Activated CD4-positive, alpha-beta T cell treated with anti-CD3 and anti-CD28 coated beads, Interleukin-2, amount 10 ng/mL, durations not matched to agents 24 days and 14 days (primary cell): ENCODE results near the gene INO80C. TPM values are rescaled to one million over a fixed set of nuclear protein-coding genes. Genes with fewer than 3 reads are reported as not detected.
A peak's percentile ranks its signal among the peaks of the same experiment; 100 is the strongest.

Experiments used
- DNase-seq: peaks from one replicate; pipeline ENCODE4 v3.0.0; 2022
- H3K27ac Mint-ChIP-seq: one replicate; pipeline ENCODE4 v1.8.0; 2022; ENCODE audit warnings: mild to moderate bottlenecking, mixed read lengths
- H3K27me3 Mint-ChIP-seq: one replicate; pipeline ENCODE4 v1.8.0; 2022; ENCODE audit warnings: mixed read lengths
- H3K36me3 Mint-ChIP-seq: one replicate; pipeline ENCODE4 v1.8.0; 2022; ENCODE audit warnings: low read depth, mild to moderate bottlenecking, mixed read lengths
- H3K4me1 Mint-ChIP-seq: one replicate; pipeline ENCODE4 v1.8.0; 2021; ENCODE audit warnings: mixed read lengths
- H3K4me3 Mint-ChIP-seq: one replicate; pipeline ENCODE4 v1.8.0; 2022; ENCODE audit warnings: mild to moderate bottlenecking, moderate library complexity, mixed read lengths
- H3K9me3 Mint-ChIP-seq: one replicate; pipeline ENCODE4 v1.8.0; 2021; ENCODE audit warnings: mixed read lengths
- intact Hi-C: fragments of 100-400 bp; cut with micrococcal nuclease; formaldehyde crosslinking; loops from one replicate; pipeline ENCODE4 v1.15.1; 2023
- total RNA-seq: library from RNA; stranded (reverse); gene quantifications from 2 replicates; pipeline ENCODE4 v1.2.3, GENCODE V29; 2022

The INO80C gene
- total RNA-seq, 1 donor from 2014 or later, result 34.7 TPM

DNA sequence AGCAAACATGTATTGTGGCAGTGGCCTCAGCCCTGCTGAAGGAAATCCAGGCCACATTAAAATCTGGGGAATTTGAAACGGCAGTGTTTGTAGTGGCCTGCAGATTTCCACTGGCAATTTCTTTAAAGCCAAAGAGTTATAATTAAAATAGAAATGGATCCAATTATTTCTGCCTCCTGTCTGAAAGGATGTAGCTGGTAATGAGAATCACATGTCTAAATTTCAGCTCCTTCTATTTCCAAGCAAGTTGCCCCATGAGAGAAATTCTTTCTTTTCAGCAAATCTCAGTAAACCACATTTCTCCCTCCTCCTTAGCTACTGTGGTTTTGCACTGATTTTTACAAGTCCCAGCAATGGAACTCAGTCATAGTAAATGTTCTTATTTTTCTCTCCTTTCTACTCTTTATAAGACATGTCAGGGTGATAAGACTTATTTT is 65.2 kb downstream of the INO80C start:
- peaks cover 8% of the 10 kb centered on the region for H3K27me3 Mint-ChIP-seq

DNA sequence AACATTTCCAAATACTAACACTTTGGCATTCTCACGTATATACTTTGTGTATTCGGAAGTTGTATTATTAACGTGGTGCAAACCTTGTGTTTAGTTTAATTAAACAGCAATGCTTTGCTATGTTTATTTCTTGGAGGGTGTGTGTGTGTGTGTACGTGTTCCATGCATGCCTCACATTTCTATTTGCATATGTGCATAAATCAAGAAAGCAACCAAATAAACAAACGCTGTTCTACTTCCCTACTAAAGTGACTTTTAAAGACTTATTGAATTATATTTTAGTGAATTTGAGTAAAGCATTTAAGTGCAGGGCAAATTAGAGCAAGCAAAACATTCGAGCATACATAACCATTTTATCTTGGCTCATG is 66.4 kb downstream of the INO80C start:
- intact Hi-C loops, result no loop called here
- no peak overlapping the region for H3K27ac Mint-ChIP-seq
- H3K4me3 Mint-ChIP-seq, result no peak overlapping the region
- H3K4me1 Mint-ChIP-seq, result no peaks in the 10 kb centered on the region
- H3K36me3 Mint-ChIP-seq, result no peaks in the 10 kb centered on the region
- peaks cover 8% of the 10 kb centered on the region for H3K27me3 Mint-ChIP-seq
- DNase-seq, result no peak
- peaks cover 4% of the 10 kb centered on the region for H3K9me3 Mint-ChIP-seq

More for the DNA sequence above, 65.2 kb downstream of the INO80C start:
- DNase-seq, result no peak
- no peak overlapping the region for H3K27ac Mint-ChIP-seq
- intact Hi-C loops, result no loop called here
- H3K9me3 Mint-ChIP-seq, result peaks cover 4% of the 10 kb centered on the region
- H3K36me3 Mint-ChIP-seq, result no peaks in the 10 kb centered on the region
- no peaks in the 10 kb centered on the region for H3K4me1 Mint-ChIP-seq
- no peak overlapping the region for H3K4me3 Mint-ChIP-seq

DNA sequence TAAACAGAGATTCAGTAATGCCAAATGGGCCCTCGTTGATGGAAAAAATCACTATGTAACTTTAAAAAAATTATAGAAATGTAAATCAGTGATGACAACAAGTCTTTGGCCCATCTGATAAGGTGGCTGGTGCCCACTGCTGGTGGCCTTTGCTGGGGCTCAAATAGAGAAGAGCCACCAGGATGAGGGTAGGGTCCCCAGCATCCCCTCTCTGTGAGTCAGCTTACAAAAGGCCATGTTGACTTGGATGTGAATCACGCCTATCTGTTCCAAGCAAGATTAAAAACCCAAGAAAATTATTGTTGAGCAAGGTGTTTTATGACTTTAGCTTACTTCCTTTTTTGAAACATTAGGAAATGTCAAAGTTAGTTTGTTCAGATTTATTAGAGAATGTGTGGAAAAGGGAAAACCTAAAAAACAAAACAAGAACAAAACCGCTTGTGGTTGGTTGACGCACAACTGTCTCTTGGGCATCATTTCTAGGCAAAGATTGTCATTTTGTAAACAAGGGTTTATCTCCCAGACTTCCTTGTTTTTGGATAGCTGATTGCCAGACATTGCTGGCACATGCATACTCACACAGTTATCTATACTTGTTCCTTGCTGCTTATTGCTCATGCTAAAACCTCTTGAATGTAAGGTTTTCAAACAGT is 66.9 kb downstream of the INO80C start:
- intact Hi-C loops, result no loop called here
- peak; percentile 34 for DNase-seq
- Mint-ChIP-seq H3K9me3 (peaks cover 4% of the 10 kb centered on the region), H3K4me1 (no peaks in the 10 kb centered on the region), H3K27me3 (peaks cover 8% of the 10 kb centered on the region), H3K36me3 (no peaks in the 10 kb centered on the region), H3K27ac (no peak overlapping the region), H3K4me3 (no peak overlapping the region)

DNA sequence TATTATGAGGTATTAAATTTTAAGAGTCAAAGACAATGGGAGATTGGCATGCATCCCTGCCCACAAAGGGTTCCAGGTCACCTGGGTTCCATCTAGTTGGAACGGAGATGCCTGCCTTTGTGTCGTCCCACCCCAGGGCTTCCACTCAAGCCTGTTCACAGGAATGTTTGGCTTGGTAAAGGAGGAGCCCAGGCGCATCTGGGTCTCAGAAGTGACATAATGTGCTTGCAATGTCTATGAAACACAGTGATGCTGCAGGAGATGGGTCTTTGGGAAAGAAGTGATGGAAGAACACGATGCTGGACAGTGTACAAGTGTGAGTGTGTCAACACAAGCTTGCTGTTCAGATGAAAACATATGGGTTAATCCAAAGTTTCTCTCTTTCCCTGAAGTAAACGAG is 71.0 kb downstream of the INO80C start:
- Mint-ChIP-seq H3K27ac (no peak overlapping the region), H3K4me3 (no peak overlapping the region), H3K36me3 (no peaks in the 10 kb centered on the region), H3K4me1 (no peaks in the 10 kb centered on the region), H3K27me3 (no peaks in the 10 kb centered on the region), H3K9me3 (no peaks in the 10 kb centered on the region)
- intact Hi-C loops, result no loop called here
- DNase-seq, result no peak

DNA sequence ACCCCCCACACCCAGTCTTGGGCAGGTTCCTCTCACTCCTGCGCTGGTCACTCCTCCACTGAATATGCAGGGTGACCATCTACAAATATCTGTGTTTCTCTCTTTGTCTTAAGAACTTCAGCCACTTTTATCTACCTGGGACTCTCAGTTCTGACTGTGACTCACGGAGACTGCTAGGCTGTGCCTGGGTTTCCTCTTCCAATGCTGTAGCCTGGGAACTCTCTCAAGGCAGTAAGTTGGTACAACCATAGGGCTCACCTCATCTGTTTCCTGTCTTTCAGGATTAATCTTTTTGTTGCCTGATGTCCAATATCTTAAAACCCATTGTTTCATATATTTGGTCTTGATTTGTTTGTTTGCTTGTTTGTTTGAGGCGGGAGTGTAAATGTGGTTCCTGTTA is 73.4 kb downstream of the INO80C start:
- H3K9me3 Mint-ChIP-seq, result no peaks in the 10 kb centered on the region
- intact Hi-C loops, result no loop called here
- peak; percentile 25 for DNase-seq
- no peak overlapping the region for H3K27ac Mint-ChIP-seq
- H3K36me3 Mint-ChIP-seq, result no peaks in the 10 kb centered on the region
- no peak overlapping the region for H3K4me3 Mint-ChIP-seq
- H3K27me3 Mint-ChIP-seq, result no peaks in the 10 kb centered on the region
- no peaks in the 10 kb centered on the region for H3K4me1 Mint-ChIP-seq

DNA sequence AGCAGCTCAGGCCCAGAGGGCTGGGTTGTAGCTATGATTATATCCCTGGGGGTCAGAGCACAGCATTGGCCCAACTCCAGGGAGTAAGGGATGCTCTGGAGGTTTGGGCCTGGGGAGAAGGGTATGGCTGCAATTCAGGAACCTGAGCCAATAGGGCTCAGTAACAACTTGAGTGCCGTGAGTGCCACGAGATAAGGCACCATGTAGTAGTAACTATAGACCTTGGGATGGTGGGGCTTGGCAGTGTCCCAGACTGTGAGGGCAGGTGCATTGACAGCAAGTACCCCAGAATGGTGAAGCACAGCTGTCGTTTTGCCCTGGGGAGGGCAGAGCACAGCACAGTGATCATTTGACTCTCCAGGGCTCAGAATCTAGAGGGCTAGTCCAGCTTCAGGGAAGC is 75.5 kb downstream of the INO80C start:
- H3K36me3 Mint-ChIP-seq, result no peaks in the 10 kb centered on the region
- H3K4me3 Mint-ChIP-seq, result no peak overlapping the region
- no peak overlapping the region for H3K27ac Mint-ChIP-seq
- intact Hi-C loops, result no loop called here
- peaks cover 12% of the 10 kb centered on the region for H3K9me3 Mint-ChIP-seq
- no peaks in the 10 kb centered on the region for H3K4me1 Mint-ChIP-seq
- no peaks in the 10 kb centered on the region for H3K27me3 Mint-ChIP-seq
- DNase-seq, result no peak

DNA sequence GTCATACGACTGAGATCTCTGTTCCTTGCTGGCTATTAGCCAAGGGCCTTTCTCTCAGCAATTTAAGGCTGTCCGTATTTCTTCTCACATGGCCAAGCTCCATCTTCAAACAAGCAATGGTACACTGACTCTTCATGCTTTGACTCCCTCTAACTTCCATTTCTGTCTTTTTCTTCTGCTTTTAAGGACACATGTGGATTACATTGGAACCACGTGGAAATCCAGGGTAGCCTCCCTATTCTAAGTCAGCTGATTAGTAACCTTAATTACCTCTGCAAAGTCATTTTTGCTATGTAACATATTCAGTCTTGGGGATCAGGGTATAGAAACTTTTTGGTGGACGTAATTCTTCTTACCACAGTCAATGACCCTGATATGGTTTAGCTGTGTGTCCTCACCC is 79.2 kb downstream of the INO80C start:
- H3K27me3 Mint-ChIP-seq, result no peaks in the 10 kb centered on the region
- H3K27ac Mint-ChIP-seq, result no peak overlapping the region
- no peaks in the 10 kb centered on the region for H3K36me3 Mint-ChIP-seq
- intact Hi-C loops, result loop anchor here (5.0 kb wide), 1 partner anchor 64 kb away; no protein-coding TSS in a partner anchor
- H3K4me3 Mint-ChIP-seq, result no peak overlapping the region
- no peak for DNase-seq
- peaks cover 15% of the 10 kb centered on the region for H3K9me3 Mint-ChIP-seq
- H3K4me1 Mint-ChIP-seq, result peaks cover 13% of the 10 kb centered on the region

Other genes starting within 250 kb of the INO80C start
- gene ZSCAN30, start 207.7 kb downstream of the INO80C start, total RNA-seq, result 11.6 and 12.2 TPM in 2 replicates
- 53.9 and 57.8 TPM in 2 replicates for gene ZNF24, start 153.5 kb downstream of the INO80C start, total RNA-seq
- gene ZNF396, start 120.6 kb downstream of the INO80C start, total RNA-seq, result 0.19 and 0.26 TPM in 2 replicates
- gene GALNT1, start 83.8 kb upstream of the INO80C start, total RNA-seq, result 47.0 and 50.8 TPM in 2 replicates